A375 (cell line): Measurements from ENCODE around the gene ACOT9. TPM values are rescaled to one million over a fixed set of nuclear protein-coding genes. Genes with fewer than 3 reads are reported as not detected.

Experiments used
- small RNA-seq: library from RNA; depleted of rRNA; stranded (forward); fragments of <200 nt; gene quantifications from one replicate; pipeline ENCODE3, GENCODE V24; 2014
- total RNA-seq: library from RNA; depleted of rRNA; stranded (reverse); fragments of >200 nt; shearing (Covaris generic); gene quantifications from 2 replicates; pipeline ENCODE4 v1.2.3, GENCODE V29; 2014; rRNA removed

Gene ACOT9, protein sequence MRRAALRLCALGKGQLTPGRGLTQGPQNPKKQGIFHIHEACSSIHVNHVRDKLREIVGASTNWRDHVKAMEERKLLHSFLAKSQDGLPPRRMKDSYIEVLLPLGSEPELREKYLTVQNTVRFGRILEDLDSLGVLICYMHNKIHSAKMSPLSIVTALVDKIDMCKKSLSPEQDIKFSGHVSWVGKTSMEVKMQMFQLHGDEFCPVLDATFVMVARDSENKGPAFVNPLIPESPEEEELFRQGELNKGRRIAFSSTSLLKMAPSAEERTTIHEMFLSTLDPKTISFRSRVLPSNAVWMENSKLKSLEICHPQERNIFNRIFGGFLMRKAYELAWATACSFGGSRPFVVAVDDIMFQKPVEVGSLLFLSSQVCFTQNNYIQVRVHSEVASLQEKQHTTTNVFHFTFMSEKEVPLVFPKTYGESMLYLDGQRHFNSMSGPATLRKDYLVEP
- total RNA-seq = 59.0 and 65.1 TPM in 2 replicates

DNA sequence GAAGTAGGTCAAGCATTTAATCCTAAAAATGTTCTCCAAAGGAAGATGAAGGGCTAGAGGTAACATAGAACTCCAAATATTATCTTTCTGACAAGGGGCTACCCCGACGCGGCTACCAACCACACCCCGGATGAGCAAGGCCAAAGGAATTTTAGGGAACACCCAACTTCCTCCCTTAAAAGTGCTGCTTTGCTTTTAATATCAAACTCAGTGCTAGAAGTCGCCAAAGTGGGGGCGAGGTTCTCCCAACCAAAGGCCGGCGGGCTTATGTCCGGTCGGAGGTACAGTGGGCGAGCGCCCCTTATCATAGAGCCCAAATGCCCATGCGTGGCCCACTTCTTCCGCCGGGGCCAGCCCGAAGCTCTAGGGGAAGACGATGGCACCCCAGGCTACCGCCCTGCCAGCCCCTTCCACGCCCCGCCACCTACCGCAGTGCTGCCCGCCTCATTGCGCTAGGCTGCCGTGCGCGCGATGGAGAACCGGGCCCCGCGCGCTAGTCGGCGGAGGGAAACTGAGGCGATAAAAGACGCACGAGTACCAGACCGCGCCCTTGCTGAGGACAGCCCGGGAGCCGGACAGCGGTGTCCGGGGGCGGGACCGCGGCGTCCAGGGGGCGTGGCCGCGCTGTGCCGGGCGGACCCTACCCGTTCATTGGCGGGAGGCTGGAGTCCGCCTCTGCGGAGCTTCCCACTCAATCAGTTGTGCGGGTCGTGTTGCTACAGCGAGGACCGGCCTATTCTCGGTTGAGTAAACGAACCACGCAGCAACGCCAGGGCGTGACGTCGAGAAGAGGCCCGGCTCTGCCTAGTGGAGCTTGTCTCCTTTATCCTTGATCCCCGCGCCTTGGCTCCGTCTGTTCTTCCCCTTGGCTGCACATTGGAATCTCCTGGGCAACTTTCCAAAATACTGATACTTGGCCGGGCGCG lies at the start of gene ACOT9:
Gene ACOT9, minus strand, starts transcription at position 580 of the 926 bp plus-strand sequence. Its CDS starts 132 bp downstream, at position 448.

DNA sequence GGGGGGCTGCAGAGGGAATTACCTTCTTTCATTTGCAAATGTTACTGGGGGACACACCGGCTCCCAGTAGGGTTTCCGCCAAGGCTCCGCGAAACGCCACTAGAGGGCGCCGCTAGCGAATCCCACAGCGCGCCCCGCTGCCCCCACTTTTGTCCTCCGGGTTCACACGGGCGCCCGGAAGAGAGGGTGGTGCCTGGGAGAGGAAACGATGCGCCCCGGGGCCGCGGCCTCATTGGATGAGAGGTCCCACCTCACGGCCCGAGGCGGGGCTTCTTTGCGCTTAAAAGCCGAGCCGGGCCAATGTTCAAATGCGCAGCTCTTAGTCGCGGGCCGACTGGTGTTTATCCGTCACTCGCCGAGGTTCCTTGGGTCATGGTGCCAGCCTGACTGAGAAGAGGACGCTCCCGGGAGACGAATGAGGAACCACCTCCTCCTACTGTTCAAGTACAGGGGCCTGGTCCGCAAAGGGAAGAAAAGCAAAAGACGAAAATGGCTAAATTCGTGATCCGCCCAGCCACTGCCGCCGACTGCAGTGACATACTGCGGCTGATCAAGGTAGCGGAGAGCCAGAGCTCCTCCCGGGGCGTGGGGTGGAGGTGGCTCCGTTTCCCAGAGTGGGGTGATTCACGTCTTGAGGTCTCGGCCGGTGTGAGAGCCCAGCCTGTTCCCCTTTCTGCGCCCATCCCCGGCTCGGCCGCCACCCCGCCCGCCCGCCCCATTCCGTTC lies 40.0 kb upstream of the ACOT9 start, which contains the start of gene SAT1:
Gene SAT1, plus strand, starts transcription at position 311 of the 726 bp plus-strand sequence. Its CDS starts 179 bp downstream, at position 490.

DNA sequence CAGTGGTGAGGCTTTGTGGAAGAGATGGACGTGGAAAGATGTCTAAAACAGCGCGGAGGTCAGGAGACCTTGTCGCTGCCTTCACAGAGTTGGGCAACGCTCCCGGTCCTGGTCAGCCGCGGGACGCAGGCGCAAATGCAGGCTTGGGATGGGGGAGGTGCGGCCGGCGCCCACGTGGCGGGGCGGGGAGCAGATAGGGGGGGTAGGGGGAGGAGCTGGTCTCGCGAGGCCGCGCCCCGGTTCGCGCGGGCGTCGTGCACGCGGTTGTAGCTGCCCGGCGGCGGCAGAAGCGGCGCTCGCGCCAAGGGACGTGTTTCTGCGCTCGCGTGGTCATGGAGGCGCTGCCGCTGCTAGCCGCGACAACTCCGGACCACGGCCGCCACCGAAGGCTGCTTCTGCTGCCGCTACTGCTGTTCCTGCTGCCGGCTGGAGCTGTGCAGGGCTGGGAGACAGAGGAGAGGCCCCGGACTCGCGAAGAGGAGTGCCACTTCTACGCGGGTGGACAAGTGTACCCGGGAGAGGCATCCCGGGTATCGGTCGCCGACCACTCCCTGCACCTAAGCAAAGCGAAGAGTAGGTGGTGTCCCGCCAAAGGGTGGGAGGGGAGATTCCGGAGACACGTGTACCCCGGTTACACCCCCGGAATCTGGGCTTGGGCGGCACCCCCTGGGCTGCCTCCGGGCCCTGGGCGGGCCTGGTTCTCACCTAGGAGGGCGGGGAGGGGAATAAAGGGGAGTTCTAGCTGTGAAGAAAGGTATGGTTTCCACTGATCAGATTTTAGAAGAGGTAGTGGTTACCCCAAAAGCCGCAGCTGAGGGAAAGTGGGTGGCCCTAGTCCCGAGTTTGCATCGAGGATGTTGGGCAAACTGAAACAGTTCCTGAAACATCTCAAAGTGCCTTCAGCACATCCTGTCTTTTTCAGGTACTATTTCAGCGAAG lies 75.6 kb downstream of the ACOT9 start, which contains the start of gene PRDX4:
Gene PRDX4, plus strand, starts transcription at position 255 of the 939 bp plus-strand sequence. Its CDS starts 78 bp downstream, at position 333.

Small RNA genes within 50 kb of the gene (small RNA-seq; reads per million reads assigned to genes)
- gene RF00019 = not detected

Other genes starting within 250 kb of the ACOT9 start
- gene PRDX4, start 75.8 kb downstream of the ACOT9 start, total RNA-seq = 114 and 141 TPM in 2 replicates
- gene SAT1, start 39.9 kb upstream of the ACOT9 start, total RNA-seq = 343 and 418 TPM in 2 replicates
- gene APOO, start 164.7 kb upstream of the ACOT9 start, total RNA-seq = 25.0 and 33.6 TPM in 2 replicates
- not detected in 2 replicates for gene CXorf58, start 164.7 kb upstream of the ACOT9 start, total RNA-seq